SK-N-MC (cell line): ENCODE data around the gene TFEC.
"Not testable (repeated sequence)": the region's sequence is repeated elsewhere in the genome, so short reads cannot be mapped to it uniquely, and the experiment has no call there.

ENCODE experiments used
- DNase-seq: peaks from one replicate; pipeline ENCODE4 v3.0.0-alpha.2; 2011; ENCODE audit warnings: low read depth, low spot score
- H3K27ac ChIP-seq: fragments of 200-600 bp; sonication (generic); 2 replicates; pipeline ENCODE4 v1.5.1; 2016; ENCODE audit warnings: mixed run types
- H3K36me3 ChIP-seq: fragments of 200-600 bp; sonication (generic); 2 replicates; pipeline ENCODE4 v1.6.1; 2017; ENCODE audit warnings: antibody characterized with exemption, low read length, mixed read lengths; ENCODE audit not compliant: insufficient read depth
- H3K4me3 ChIP-seq: fragments of 200-600 bp; sonication (generic); 2 replicates; pipeline ENCODE4 v1.5.1; 2016
- H3K9ac ChIP-seq: fragments of 200-600 bp; sonication (generic); 2 replicates; pipeline ENCODE4 v1.8.0; 2017; ENCODE audit warnings: mixed run types, mixed read lengths; ENCODE audit not compliant: insufficient read length
- H3K9me3 ChIP-seq: fragments of 200-600 bp; sonication (generic); 2 replicates; pipeline ENCODE4 v1.6.1; 2017; ENCODE audit warnings: low read depth, mild to moderate bottlenecking, antibody characterized with exemption, low read length, moderate library complexity, mixed read lengths
- EZH2 ChIP-seq: fragments of 200-600 bp; sonication (generic); IDR thresholded peaks from one replicate; pipeline ENCODE4 v1.6.1; 2017; ENCODE audit warnings: antibody characterized with exemption
- FOXP2 ChIP-seq: optimal IDR thresholded peaks from 2 replicates; pipeline ENCODE3; 2011; ENCODE audit warnings: mild to moderate bottlenecking, moderate library complexity; ENCODE audit not compliant: insufficient read depth; ENCODE audit errors: extremely low read length, control extremely low read depth
- POLR2AphosphoS5 ChIP-seq: IDR thresholded peaks from 2 replicates; pipeline ENCODE4 v1.6.1; 2012; ENCODE audit warnings: mild to moderate bottlenecking, low read depth, low read length, borderline replicate concordance

The TFEC gene, protein sequence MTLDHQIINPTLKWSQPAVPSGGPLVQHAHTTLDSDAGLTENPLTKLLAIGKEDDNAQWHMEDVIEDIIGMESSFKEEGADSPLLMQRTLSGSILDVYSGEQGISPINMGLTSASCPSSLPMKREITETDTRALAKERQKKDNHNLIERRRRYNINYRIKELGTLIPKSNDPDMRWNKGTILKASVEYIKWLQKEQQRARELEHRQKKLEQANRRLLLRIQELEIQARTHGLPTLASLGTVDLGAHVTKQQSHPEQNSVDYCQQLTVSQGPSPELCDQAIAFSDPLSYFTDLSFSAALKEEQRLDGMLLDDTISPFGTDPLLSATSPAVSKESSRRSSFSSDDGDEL

DNA sequence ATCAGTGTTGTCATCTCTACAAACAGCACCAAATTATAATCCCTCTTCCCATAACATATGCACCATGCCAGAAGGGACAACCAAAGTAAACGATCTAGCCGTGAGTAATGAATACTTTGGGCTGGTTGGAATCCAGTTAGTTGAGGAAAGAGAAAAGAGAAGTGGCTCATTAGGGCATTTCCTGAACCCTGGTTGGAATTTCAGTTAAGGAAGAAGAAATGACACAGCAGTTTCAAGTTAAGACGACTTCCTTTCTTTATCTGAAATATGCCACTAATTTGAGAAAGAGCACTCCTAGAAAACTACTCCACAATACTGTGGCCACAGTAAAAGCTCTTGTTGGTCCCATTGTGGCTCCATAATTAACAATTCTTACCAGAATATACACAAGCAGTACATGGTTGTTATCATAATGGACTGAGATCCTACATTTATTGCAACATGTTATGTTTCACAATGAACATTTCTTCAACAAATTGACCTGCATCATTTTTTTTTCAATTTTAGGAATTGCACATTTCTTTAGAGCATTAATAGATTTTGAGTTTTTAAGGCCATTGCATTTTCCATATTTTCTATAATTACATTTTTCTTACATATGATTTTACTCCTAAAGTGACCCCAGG, at the start of gene TFEC:
TFEC (minus strand) TSS at position 113 of the 626 bp plus-strand sequence. CDS start 46,322 bp downstream, outside the sequence.
- DNase-seq = peak; percentile 92
- Histone ChIP-seq H3K9ac (peak within 1 kb of the TSS; percentile 26), H3K4me3 (peak within 1 kb of the TSS; percentile 44), H3K27ac (peak within 1 kb of the TSS; percentile 95), H3K36me3 (no peaks in the 10 kb centered on the region), H3K9me3 (no peaks in the 10 kb centered on the region)
- no peak for TF ChIP-seq FOXP2
- no peak for TF ChIP-seq EZH2
- peak; percentile 38; the same call in 1 of the 2 replicates for TF ChIP-seq POLR2AphosphoS5

DNA sequence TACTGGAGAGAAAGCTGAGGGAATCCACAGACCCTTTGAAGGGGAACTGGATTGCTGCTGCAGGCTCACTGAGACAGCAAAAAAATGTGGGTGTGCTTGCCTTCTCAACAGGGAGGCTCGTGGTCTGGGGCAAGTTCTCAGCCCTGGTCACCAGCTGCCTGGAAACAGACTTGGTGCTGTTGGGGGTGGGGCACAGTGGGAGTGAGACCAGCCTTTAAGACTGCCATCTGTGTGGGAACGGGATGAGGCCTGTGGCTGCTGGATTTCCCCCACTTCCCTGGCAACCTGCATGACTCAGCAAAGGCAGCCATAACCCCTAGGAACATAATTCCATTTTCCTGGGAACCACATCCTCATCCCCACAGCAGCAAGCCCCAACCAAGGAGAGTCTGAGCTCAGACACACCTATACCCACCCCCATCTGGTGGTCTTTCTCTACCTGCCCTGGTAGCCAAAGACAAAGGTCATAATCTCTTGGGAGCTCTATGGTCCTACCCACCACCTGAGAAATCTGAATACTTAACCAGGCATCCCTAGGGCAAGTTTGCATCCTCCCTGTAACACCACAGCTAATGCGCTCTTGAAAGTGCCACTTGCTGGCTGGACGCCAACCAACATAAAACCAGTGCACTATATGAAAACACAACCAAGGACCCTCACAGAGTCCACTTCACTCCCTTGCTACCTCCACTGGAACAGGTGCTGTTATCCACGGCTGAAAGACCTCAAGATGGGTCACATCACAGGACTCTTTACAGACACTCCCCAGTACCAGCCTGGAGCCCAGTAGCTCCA, 45.0 kb upstream of the TFEC start:
- H3K27ac ChIP-seq = no peak overlapping the region
- TF ChIP-seq EZH2 (no peak), FOXP2 (no peak), POLR2AphosphoS5 (no peak)
- no peak overlapping the region for H3K9ac ChIP-seq
- H3K36me3 ChIP-seq = no peaks in the 10 kb centered on the region
- no peak for DNase-seq
- no peak overlapping the region for H3K4me3 ChIP-seq
- H3K9me3 ChIP-seq = peaks cover 2% of the 10 kb centered on the region; the same call in 1 of the 2 replicates

DNA sequence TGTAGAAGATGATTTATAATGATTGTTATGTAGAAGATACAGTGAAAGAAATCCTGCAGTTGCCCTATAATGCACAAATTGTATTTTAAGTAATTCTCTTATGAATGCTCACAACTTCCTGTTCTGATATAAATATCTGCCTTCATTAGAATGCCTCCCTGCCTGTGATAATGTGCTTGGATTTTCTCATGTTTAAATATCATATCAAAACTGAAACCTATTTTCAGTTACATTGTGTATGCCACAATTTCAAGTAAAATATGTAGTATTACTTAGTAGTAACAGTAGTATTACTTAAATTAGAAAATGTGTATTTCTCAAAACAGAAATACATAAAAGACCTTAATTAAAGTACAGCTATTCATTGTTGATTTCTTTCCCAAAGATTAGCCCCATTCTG, 41.1 kb upstream of the TFEC start:
- DNase-seq = peak; percentile 39
- H3K9me3 ChIP-seq = no peaks in the 10 kb centered on the region; the same call in 1 of the 2 replicates
- peak overlapping the region; percentile 88 for H3K27ac ChIP-seq
- peak overlapping the region; percentile 34 for H3K4me3 ChIP-seq
- no peak for TF ChIP-seq FOXP2
- no peak for TF ChIP-seq POLR2AphosphoS5
- no peak for TF ChIP-seq EZH2
- peak overlapping the region; percentile 60 for H3K9ac ChIP-seq
- no peaks in the 10 kb centered on the region for H3K36me3 ChIP-seq

DNA sequence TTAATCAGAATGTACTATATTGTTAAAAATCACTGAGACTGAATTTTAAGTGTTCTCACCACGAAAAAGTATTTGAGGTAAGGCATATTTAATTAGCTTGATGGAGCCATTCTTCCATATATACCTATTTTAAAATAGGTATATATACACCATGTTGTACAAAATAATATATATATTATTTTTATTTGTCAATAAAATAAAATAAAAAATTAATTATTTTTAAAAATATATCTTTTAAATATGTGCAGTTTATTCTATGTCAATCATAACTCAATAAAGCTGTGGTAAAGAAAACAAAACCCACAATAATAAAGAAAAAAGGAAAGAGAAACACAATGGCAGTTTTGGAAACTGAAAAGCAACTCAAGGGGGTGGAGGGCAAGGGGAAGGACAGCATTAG, 33.6 kb upstream of the TFEC start:
- Histone ChIP-seq H3K27ac (no peak overlapping the region), H3K9me3 (no peaks in the 10 kb centered on the region), H3K9ac (no peak overlapping the region), H3K4me3 (no peak overlapping the region), H3K36me3 (no peaks in the 10 kb centered on the region)
- TF ChIP-seq POLR2AphosphoS5 (no peak), EZH2 (no peak), FOXP2 (no peak)
- no peak for DNase-seq

DNA sequence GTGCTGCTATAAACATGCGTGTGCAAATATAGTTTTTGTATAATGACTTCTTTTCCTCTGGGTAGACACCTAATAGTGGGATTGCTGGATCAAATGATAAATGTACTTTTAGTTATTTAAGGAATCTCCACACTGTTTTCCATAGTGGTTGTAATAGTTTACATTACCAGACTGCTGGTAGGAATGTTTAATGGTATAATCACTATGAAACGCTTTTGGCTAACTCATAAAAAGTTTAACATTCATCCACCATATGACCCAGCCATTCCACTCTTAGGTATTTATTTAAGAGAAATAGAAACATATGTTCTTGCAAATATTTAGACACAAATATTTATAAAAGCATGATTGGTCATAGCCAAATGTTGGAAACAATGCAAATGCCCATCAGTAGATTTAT, 32.1 kb upstream of the TFEC start:
- Histone ChIP-seq H3K27ac (no peak overlapping the region), H3K4me3 (no peak overlapping the region), H3K9me3 (no peaks in the 10 kb centered on the region), H3K36me3 (no peaks in the 10 kb centered on the region), H3K9ac (no peak overlapping the region)
- DNase-seq = no peak
- TF ChIP-seq FOXP2 (no peak), POLR2AphosphoS5 (no peak), EZH2 (no peak)

DNA sequence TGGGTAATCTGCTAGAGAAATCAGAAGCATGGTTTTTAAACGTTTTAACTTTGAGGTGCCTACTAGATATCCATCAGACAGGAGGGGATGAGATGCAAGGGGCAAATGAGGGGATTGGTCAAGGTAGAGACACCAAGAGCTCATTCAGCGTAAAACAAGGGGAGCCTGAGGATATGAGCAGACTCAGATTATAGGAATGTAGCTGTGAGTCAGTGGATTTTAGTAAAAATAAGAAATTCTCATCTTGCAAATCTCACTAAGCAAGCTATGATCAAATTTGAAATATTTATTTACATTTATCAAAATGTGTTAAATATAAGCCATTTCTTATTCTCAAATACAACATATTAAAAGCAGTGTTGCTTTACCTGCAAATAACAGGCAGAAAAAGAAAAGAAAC, 21.4 kb upstream of the TFEC start:
- Histone ChIP-seq H3K36me3 (no peaks in the 10 kb centered on the region), H3K9me3 (no peaks in the 10 kb centered on the region), H3K27ac (no peak overlapping the region), H3K4me3 (no peak overlapping the region), H3K9ac (no peak overlapping the region)
- DNase-seq = no peak
- TF ChIP-seq FOXP2 (no peak), EZH2 (no peak), POLR2AphosphoS5 (no peak)

DNA sequence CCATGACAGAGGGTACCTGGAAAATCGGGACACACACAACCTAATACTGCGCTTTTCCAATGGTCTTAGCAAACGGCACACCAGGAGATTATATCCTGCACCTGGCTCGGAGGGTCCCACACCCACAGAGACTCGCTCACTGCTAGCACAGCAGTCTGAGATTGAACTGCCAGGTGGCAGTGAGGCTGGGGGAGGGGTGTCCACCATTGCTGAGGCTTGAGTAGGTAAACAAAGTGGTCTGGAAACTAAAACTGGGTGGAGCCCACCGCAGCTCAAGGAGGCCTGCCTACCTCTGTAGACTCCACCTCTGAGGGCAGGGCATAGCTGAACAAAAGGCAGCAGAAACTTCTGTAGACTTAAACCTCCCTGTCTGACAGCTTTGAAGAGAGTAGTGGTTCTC, 16.7 kb upstream of the TFEC start:
- not testable (repeated sequence) for DNase-seq, H3K9me3 ChIP-seq, H3K9ac ChIP-seq, H3K36me3 ChIP-seq, H3K4me3 ChIP-seq, H3K27ac ChIP-seq

DNA sequence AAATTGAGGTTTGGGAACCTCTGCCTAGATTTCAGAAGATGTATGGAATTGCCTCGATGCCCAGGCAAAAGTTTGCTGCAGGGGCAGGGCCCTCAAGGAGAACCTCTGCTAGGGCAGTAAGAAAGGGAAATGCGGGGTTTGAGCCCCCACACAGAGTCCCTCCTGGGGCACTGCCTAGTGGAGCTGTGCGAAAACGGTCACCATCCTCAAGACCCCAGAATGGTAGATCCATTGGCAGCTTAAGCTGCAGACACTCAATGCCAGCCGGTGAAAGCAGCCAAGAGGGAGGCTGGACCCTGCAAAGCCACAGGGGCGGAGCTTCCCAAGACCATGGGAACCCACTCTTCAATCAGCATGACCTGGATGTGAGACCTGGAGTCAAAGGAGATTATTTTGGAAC, 15.0 kb upstream of the TFEC start:
- Histone ChIP-seq H3K36me3 (no peaks in the 10 kb centered on the region), H3K9me3 (no peaks in the 10 kb centered on the region), H3K27ac (no peak overlapping the region), H3K9ac (no peak overlapping the region), H3K4me3 (no peak overlapping the region)
- no peak for DNase-seq
- TF ChIP-seq POLR2AphosphoS5 = no peak
- no peak for TF ChIP-seq FOXP2
- TF ChIP-seq EZH2 = no peak
